Mesendoderm (in vitro differentiated cells): ENCODE results near the gene MPC1.

Experiments
- DNase-seq: peaks from one replicate; pipeline ENCODE4 v3.0.0; 2013
- H2AK5ac ChIP-seq: 2 replicates; pipeline ENCODE4 v1.6.1; 2013; ENCODE audit warnings: low read length, inconsistent platforms
- H2BK120ac ChIP-seq: 2 replicates; pipeline ENCODE4 v1.6.1; 2013; ENCODE audit warnings: low read depth, mild to moderate bottlenecking, low read length, moderate library complexity, mixed read lengths
- H2BK15ac ChIP-seq: replicated peaks from 2 replicates; pipeline ENCODE4 v1.6.1; 2013; ENCODE audit warnings: low read depth, mild to moderate bottlenecking, moderate library complexity
- H2BK5ac ChIP-seq: 2 replicates; pipeline ENCODE4 v1.6.1; 2013; ENCODE audit warnings: low read length, inconsistent platforms
- H3K18ac ChIP-seq: 2 replicates; pipeline ENCODE4 v1.6.1; 2013; ENCODE audit warnings: mild to moderate bottlenecking, low read length, mixed read lengths
- H3K23ac ChIP-seq: one replicate; pipeline ENCODE4 v1.6.1; 2013; ENCODE audit warnings: low read length
- H3K27ac ChIP-seq: 2 replicates; pipeline ENCODE4 v1.5.1; 2013; ENCODE audit warnings: low read depth, mild to moderate bottlenecking, inconsistent platforms, low read length, moderate library complexity
- H3K27me3 ChIP-seq: 2 replicates; pipeline ENCODE4 v1.6.1; 2013; ENCODE audit warnings: low read length, control low read depth, mild to moderate bottlenecking, inconsistent platforms; ENCODE audit not compliant: insufficient read depth, poor library complexity
- H3K36me3 ChIP-seq: 2 replicates; pipeline ENCODE4 v1.6.1; 2013; ENCODE audit warnings: low read length, inconsistent platforms; ENCODE audit not compliant: control insufficient read depth, insufficient read depth
- H3K4ac ChIP-seq: one replicate; pipeline ENCODE4 v1.6.1; 2013; ENCODE audit warnings: low read depth, mild to moderate bottlenecking, low read length, moderate library complexity
- H3K4me1 ChIP-seq: 2 replicates; pipeline ENCODE4 v1.6.1; 2013; ENCODE audit warnings: low read depth, low read length, inconsistent platforms; ENCODE audit not compliant: control insufficient read depth
- H3K4me2 ChIP-seq: 2 replicates; pipeline ENCODE4 v1.6.1; 2013; ENCODE audit warnings: low read length
- H3K4me3 ChIP-seq: 2 replicates; pipeline ENCODE4 v1.5.1; 2013; ENCODE audit warnings: mild to moderate bottlenecking, low read length
- H3K56ac ChIP-seq: one replicate; pipeline ENCODE4 v1.6.1; 2013; ENCODE audit warnings: low read length
- H3K79me1 ChIP-seq: 2 replicates; pipeline ENCODE4 v1.6.1; 2013; ENCODE audit warnings: low read length, inconsistent platforms
- H3K79me2 ChIP-seq: 2 replicates; pipeline ENCODE4 v1.6.1; 2013; ENCODE audit warnings: mild to moderate bottlenecking, low read length; ENCODE audit not compliant: control insufficient read depth, insufficient read depth
- H3K9ac ChIP-seq: 2 replicates; pipeline ENCODE4 v1.6.1; 2013; ENCODE audit warnings: low read length, inconsistent platforms
- H4K5ac ChIP-seq: one replicate; pipeline ENCODE4 v1.6.1; 2013; ENCODE audit warnings: low read length
- H4K8ac ChIP-seq: one replicate; pipeline ENCODE4 v1.6.1; 2013; ENCODE audit warnings: low read depth, mild to moderate bottlenecking, control low read depth, low read length, moderate library complexity
- WGBS: extraction: QIAGEN DNeasy Blood & Tissue Kit; methylation state at CpG from one replicate; pipeline ENCODE4 v1.1.7; 2013; ENCODE audit warnings: low lambda C conversion rate, missing lambda C conversion rate; ENCODE audit not compliant: insufficient coverage; ENCODE audit errors: extremely low coverage; 5-methylcytosine and 5-hydroxymethylcytosine counted together

MPC1 gene

GRCh38 chr6:166317261-166318212, 65.2 kb downstream of the MPC1 start:
- Histone ChIP-seq H3K79me1 (no peaks in the 10 kb centered on the region), H3K36me3 (no peaks in the 10 kb centered on the region), H2BK5ac (no peak overlapping the region), H3K23ac (no peak overlapping the region), H3K9ac (no peak overlapping the region), H3K4ac (no peak overlapping the region), H3K4me1 (no peaks in the 10 kb centered on the region), H3K27me3 (no peaks in the 10 kb centered on the region), H3K4me2 (no peak overlapping the region), H3K56ac (no peak overlapping the region), H3K79me2 (no peaks in the 10 kb centered on the region), H3K27ac (no peak overlapping the region), H2AK5ac (no peak overlapping the region), H4K8ac (no peak overlapping the region), H2BK15ac (no peak overlapping the region), H3K4me3 (no peak overlapping the region), H2BK120ac (no peak overlapping the region), H4K5ac (no peak overlapping the region), H3K18ac (no peak overlapping the region)
- DNase-seq, result no peak
- WGBS, result no CpG with 5 or more reads among the region's 19 CpGs

GRCh38 chr6:166315436-166315835, 67.3 kb downstream of the MPC1 start:
- H3K9ac ChIP-seq, result no peak overlapping the region
- H2AK5ac ChIP-seq, result no peak overlapping the region
- no peak overlapping the region for H3K4me3 ChIP-seq
- no peak overlapping the region for H3K18ac ChIP-seq
- H3K36me3 ChIP-seq, result no peaks in the 10 kb centered on the region
- H4K5ac ChIP-seq, result no peak overlapping the region
- no peaks in the 10 kb centered on the region for H3K4me1 ChIP-seq
- H3K23ac ChIP-seq, result no peak overlapping the region
- no peak overlapping the region for H3K4me2 ChIP-seq
- H3K27me3 ChIP-seq, result no peaks in the 10 kb centered on the region
- no peak overlapping the region for H2BK5ac ChIP-seq
- H3K79me1 ChIP-seq, result no peaks in the 10 kb centered on the region
- H2BK15ac ChIP-seq, result no peak overlapping the region
- no peak overlapping the region for H3K56ac ChIP-seq
- no peak overlapping the region for H3K27ac ChIP-seq
- no CpG with 5 or more reads among the region's 11 CpGs for WGBS
- H4K8ac ChIP-seq, result no peak overlapping the region
- H2BK120ac ChIP-seq, result no peak overlapping the region
- DNase-seq, result no peak
- no peaks in the 10 kb centered on the region for H3K79me2 ChIP-seq
- H3K4ac ChIP-seq, result no peak overlapping the region
